Glomerular visceral epithelial cell (primary cell): ENCODE data around the gene CWC27.

Experiments used
- DNase-seq: peaks from one replicate; pipeline ENCODE4 v3.0.0-alpha.2; 2016; ENCODE audit errors: extremely low spot score

The CWC27 gene, protein sequence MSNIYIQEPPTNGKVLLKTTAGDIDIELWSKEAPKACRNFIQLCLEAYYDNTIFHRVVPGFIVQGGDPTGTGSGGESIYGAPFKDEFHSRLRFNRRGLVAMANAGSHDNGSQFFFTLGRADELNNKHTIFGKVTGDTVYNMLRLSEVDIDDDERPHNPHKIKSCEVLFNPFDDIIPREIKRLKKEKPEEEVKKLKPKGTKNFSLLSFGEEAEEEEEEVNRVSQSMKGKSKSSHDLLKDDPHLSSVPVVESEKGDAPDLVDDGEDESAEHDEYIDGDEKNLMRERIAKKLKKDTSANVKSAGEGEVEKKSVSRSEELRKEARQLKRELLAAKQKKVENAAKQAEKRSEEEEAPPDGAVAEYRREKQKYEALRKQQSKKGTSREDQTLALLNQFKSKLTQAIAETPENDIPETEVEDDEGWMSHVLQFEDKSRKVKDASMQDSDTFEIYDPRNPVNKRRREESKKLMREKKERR

DNA sequence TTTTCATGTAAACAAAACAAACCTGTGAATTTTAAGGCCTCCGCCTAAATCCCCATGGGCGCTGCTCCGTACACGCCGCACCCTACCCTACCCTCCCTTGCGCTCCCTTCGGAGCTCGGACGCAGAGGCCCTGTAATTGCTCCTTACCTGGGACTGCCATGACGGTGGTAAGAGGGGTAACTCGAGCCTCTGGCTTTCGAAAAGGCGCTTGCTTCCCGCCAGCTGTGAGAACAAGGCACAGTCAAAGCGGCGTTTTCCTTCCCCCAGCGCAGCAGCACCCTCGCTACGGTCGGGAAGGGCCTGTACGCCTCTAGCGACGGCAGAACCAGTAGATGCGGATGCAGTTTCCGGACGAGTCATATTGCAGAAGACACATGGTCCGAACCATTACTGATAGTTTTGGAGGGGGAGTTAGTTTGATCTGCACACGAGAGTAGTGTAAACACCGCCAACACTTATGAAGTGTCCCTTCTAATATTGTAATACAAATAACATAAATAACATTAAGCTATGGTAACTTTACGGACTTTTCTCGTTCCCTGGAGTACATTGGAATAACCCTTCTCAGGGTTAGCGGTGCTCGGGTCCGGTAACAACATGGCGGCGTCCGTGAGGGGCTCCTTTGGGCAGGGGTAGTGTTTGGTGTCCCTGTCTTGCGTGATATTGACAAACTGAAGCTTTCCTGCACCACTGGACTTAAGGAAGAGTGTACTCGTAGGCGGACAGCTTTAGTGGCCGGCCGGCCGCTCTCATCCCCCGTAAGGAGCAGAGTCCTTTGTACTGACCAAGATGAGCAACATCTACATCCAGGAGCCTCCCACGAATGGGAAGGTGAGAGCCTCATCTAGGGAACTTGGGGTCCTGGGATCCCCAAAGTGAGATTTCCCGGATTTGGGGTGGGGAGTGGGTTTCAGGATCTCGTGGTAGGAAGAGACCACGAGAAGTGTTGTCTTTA, at the start of gene CWC27, which contains the start of gene SREK1IP1:
TSS of gene CWC27 (plus strand) at position 573 of the 955 bp plus-strand sequence. CDS start at position 790, 217 bp downstream.
TSS of gene SREK1IP1 (minus strand) at position 334 of the 955 bp plus-strand sequence. CDS start at position 160, 174 bp downstream.
- DNase-seq = peak; percentile 91

DNA sequence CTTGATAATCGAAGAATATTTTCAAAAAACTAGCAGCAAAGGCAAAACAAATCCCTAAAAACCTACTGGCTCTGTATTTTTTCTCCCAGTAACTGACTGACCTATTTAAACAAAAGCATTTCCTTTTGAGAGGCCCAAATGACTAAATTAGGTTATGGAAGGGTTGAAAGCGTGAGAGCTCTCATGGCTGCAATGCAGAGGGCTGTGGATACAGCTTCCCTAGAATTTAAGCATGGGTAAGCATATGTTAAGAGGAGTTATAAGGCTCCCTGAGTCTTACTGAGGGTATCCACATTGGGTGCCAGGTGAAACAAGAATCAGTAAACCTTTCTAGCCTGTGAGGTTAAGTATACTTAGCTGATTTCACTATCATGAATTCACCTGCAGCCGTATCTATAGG, 46.1 kb upstream of the CWC27 start:
- DNase-seq = no peak

DNA sequence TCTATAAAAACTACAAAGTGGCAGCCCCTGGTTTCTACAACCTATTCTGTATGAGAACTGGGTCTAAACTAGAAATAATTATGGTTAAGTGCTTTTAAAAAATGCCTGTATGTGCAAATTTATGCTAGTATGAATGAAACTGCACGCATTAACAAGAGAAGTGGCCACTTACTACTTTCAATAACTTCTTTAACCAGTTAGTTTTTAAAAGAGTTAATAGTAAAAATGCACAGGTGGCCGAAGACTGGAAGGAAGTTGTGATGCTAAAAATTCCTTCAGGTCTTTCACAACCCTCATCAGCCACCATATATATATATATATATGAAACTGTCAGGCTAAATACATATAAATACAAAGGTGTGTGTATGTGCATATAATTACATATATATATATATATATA, 41.6 kb upstream of the CWC27 start:
- DNase-seq = no peak

DNA sequence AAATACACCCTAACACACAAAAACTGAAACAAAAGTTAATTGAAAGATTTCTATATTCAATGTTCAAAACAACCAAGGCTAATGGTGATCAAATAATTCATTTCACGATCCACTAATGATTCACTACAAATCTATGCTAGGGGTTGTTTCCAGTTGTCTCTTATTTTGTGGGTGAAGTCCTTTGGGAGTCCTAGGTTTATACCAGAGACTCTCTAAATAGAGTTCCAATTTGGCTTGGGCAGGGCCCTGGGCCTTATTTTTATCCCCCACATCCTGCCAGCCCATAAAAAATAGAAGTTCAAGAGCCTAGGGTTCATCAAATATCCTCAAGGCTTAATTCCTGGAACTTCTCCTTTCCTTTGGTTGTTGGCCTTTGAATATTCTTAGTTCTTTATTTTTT, 26.3 kb upstream of the CWC27 start:
- no peak for DNase-seq

DNA sequence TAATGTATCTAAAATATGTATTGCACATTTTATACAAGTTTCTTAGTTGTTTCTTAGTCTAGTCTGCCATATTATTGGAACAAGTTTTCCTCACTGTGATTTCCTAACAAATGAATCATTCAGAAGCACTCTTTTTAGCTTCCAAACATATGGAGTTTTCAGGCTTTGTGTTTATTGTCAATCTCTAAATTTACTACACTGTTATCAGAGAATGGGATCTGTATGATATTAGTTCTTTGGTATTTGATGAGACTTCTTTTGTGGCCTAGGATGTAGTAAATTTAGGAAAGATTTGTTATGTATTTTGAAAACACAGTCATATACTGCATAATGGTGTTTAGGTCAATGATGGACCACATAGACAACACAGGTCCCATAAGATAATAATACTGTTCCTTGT, 25.9 kb upstream of the CWC27 start:
- no peak for DNase-seq

DNA sequence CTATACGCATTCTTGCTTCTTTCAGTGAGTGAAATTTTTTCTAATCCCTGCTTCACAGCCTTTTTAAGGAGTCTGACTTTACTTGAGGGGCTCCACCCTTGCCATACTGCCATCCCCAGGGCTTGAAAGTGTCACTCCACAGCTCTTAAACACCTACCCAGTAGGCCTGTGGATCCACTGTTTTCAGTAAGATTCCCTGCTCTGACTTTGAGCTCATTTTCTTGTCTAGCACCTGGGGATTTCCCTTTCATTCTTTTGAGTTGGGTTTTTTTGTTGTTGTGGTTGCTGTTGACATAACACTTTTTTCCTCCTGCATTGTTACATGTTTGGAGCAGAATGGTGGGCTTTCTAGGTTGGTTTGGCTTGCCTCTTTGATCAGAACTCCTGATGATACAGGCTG, 23.8 kb upstream of the CWC27 start:
- no peak for DNase-seq

DNA sequence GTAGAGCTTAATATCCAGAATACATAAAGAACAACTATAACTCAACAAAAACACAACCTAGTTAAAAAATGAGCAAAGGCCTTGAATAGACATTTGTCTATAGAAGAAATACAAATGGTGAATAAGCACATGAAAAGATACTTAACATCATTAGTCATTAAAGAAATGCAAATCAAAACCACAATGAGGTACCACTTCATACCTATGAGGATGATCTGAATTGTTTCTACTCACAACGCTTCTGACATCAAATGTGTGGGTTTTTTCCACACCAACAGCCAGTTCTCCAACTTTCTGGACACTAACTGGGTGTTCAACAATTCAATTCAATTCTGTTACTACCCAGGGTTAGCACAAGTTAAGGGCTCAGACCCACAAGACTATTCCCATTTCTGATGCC, 22.3 kb upstream of the CWC27 start:
- DNase-seq = no peak

DNA sequence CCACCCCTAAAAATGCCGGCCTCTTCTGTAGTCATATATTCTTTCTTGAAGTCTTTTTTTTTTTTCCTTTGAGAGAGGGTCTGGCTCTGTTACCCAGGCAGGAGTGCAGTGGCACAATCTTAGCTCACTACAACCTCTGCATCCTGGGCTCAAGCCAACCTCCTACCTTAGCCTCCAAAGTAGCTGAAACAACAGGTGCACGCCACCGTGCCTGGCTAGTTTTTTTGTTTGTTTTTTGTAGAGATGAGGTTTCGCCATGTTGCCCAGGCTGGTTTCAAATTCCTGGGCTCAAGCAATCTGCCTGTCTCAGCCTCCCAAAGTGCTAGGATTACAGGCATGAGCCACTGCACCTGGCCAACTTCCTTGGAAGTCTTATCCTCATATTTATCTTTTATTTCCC, 19.3 kb upstream of the CWC27 start:
- DNase-seq = no peak

DNA sequence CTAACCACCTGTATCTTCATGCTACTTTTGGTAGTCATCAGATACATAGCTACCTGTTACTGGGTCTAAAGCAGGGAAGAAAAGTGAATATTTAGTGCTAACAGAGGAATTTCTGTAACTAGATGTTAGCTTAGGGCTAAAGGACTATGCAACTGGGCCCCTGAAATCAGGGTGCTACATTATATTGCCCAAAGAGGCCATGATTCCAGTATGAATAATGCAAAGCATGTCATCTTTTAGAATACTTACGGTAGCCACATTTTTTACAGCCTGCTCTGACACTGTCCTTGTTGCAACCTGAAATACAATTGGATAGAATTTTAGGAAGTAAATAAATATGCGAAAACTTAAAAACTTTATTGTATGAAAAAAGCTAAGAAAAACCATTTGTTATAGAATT, 14.7 kb upstream of the CWC27 start:
- no peak for DNase-seq

DNA sequence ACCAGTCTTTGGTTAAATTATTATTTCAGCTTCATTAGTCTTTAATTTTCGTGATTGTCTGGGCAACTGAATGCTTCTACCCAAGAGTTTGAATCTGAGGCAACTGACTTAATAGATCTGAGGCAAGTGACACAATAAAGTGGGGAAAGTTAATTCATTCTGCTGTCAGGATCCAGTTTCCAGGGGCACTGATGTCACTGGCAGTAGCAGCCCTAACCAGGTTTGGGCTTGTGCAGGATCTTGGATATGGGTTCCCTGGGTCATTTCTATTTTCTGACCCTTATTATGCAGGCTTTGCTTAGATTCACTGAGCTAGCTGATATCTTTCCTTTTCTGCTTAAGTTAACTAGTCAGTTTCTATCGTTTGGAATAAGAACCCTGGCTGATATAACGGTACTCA, 9.8 kb upstream of the CWC27 start:
- no peak for DNase-seq

DNA sequence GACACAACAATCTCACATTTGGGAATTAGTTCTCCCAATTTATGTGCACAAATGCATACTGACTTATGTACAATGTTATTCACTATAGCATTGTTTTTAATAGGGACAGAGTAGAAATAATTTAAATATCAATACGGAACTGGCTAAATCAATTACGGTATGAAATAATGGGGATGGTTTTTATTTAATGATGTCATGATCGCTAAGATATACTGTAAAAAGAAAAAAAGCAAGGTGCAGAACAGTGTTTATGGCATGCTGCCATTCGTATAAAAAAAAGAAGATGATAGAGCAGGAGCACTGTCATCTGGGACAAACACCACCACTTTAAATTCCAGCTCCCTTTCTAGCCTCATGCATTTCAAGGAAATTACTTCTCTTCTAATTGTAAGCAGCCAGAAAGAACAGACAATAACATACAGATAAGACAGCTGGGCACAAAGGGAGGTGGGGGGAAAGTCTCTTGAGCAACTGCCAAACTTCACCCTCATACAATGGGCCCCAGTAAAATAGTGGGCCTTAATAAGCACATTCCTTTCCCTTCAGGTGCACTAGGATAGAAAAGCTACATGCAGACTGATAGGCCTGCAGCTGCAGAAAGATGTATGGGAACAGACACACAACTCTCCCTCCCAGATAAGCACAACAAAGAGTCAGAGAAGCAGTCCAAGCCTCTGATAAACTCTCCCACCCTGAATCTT, 8.6 kb upstream of the CWC27 start:
- no peak for DNase-seq

DNA sequence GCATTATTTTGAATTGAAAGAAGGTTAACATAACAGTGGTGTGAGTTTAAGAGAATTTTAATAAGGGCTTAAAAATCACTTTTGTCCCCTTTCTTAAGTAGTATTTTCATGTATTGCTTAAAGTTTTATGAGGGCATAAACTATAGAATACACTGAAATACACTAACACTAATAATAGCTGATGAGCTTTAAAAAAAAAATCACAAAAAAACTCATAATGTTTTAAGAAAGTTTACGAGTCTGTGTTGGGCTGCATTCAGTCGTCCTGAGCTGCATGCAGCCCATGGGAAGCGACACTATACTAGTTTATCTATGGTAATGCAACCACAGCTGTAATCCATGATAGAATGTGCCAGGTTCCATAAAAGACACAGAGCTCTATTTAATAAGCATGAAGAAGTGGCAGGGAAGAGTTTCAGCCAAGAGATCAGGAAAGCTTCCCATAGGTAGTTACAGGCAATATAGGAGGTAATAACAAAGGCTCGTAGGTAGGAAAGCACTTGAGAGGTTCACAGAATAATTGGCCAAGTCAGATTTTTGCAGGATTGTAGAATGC, 4.7 kb upstream of the CWC27 start:
- DNase-seq = no peak

DNA sequence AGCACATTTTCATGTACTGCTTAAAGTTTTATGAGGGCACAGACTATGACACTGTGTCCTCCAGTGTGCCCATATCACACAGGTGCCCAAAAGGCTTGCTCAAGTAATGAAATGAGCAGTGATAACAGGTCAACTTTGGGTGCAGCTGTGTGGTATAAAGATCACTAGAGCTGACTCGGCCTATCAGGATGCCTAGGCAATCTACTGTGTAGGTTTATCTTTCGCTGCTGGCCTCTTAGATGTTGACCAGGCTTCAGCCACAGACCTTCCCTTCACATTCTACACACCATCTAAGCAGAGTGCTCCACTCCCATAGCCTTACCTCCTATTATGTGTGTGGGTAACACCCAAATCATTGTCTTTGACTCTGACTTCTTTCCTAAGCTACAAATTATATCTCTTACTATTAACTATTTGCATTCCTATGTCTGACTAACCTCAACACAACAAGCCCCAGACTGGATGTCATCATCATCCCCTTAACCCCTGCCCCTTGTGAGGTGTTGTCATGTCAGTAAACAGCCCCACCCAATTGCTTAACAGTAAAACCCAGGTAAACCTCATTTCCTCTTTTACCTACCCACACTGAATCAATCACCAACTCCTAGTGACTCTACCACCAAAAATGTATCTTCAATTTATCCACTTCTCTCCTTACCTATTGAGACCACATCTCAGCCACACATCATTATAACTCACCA, 2.8 kb upstream of the CWC27 start:
- no peak for DNase-seq

DNA sequence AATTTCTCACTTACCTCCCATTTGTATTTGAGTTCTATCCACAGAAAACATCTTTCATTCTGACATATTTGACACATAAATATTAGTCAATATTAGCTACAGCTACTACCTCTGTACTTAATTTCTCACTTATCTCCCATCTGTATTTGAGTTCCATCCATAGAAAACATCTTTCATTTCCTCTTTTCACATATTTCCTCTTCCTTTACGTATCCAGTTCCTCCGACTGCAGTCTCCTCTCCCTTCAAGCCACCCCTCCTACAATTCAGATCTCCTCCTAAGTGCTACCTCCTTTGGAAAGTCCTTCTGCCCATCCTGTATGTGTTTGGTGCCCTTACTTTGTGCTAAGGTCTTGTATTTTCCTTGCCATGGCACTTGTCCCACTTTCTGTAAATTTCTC, 1.8 kb upstream of the CWC27 start:
- DNase-seq = no peak

DNA sequence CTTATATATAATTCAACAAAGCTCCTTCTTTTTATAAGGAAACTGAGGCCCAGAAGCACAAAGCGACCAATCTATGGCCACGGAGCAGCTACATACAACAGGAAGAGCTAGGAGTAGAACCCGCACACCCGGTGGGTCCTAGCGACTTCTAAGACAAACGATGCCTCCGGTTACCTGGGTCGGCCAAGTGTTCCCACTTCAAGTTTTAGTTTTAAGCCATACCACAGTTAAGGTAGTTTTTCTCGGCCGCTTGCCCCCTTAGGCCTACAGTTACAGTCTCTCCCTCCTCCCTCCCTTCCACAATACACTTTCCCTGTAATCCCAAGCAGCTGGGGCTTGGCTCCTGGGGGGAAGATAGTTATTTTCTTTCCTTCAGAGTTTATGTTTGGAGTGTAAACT, 772 bp upstream of the CWC27 start:
- DNase-seq = peak; percentile 27

DNA sequence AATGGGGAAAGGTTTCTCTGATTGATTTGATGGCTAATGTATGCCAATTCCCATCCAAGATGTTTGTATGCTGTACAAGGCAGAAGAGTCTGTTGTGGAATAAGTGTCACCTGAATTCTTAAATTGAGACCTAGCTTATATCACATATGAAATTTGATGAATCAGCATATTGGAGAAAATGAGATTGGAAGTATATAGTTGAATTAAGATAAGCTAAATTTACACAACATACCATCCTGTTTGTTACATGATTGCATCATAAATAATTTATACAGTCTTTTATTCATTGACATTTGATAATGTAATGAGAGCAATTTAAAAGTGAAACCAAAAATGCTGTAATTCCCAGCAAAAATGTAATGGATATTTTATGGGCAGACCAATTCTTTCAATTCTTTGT, 1.1 kb downstream of the CWC27 start:
- no peak for DNase-seq

DNA sequence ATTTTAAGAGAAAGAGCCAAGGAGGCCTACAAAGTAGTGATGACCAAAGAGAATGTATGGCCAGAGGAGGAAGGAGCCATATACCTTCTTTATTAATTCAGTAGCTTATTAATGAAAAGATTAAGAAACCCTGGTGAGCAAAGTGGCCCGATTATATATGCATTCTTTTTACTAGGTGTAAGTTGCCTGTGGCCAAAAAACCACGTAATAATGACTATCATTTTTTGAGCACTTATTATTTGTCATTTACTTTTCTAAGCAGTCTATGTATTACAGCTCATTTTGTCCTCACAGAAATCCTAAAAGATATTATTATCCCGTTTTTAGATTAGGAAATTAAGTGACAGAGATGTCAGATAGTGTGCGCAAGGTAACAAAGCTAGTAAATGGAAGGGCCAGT, 3.0 kb downstream of the CWC27 start:
- DNase-seq = no peak

DNA sequence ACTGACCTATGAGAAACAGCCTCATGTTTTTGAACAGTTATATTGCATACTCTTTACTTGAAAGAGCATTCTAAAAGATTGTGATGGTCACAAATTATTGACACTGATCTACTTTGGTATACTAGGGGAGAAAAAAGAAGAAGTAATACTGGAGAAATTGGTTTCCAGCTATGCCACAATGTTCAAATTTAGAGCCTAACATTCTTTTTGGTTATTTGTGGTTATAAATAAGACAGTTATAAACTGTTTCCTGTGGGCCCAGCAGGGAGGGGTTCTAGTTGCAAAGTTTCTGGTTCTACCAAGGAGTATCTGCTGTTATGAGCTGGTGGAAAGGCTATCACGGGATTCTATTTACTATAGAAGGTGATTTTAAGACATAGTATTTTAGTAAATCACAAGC, 4.8 kb downstream of the CWC27 start:
- no peak for DNase-seq

DNA sequence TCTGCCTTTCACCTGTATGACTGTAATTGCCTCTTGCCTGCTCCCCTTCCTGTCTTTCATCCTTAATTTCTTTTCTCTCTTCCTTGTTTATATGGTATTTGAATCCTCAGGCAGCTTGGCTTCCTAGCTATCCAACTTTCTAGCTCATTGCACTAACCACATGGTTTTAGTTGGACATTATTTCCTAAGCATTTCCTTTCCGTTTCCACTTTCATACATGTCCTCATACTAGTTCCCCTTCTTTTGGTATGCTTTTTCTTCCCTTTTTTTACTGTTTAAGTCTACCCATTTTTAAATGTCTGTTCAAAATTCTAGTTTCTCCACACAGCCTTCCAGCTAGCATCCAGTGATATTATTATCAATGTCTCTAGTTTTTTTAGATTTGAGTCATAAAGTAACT, 6.6 kb downstream of the CWC27 start:
- DNase-seq = no peak

DNA sequence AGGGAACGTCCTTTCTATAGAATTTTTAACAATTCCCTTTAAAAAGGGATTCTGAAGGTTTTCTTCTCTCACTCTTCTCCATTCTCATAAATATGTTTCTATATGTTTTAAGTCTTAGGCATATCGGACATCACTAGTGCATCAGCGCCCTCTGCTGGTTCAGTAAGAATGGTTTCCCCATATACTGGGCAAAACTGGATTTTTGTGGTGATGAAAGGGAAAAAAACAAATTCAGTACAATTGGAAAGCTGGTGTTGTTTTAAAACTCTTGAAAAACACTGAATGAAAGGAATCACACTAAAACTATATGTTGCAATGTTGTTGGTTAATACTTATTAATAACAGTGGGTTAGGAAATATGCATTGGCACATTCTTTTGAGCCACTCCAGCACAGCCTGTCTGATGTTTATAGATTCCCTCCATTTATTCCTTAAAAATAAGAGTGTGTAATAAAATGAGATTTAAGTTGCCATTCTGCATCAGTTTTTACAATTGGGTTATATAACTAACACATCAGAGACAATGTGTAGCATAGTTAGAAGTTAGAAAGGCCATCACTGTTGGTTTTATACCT, 15.8 kb downstream of the CWC27 start:
- DNase-seq = peak; percentile 79

DNA sequence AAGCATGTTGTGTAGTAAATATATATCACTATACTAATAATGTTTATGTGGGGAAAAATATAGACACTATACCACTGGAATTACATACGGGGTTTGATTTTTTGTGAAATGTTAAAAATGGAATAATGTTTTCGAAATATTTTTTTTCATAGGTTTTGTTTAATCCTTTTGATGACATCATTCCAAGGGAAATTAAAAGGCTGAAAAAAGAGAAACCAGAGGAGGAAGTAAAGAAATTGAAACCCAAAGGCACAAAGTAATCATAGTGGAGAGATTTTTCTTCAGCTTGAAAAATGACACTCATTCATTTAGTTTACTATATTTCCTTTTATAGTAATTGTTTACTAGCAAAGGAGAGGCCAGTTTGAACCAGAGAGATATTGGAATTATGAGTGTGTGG, 17.6 kb downstream of the CWC27 start:
- DNase-seq = no peak
